KOPT-K1 (cell line): Measurements from ENCODE around the gene RPRD1B.

Experiments used
- H3K27ac ChIP-seq: fragments of 200-600 bp; sonication (generic); 2 replicates; pipeline ENCODE4 v1.5.1; 2016; ENCODE audit warnings: antibody characterized with exemption, mild to moderate bottlenecking, low read depth, low read length; ENCODE audit not compliant: poor library complexity, severe bottlenecking
- H3K36me3 ChIP-seq: fragments of 200-600 bp; sonication (generic); 2 replicates; pipeline ENCODE4 v1.5.1; 2017; ENCODE audit warnings: antibody characterized with exemption, mild to moderate bottlenecking, low read length, moderate library complexity; ENCODE audit not compliant: insufficient read depth
- H3K9me3 ChIP-seq: fragments of 200-600 bp; sonication (generic); 2 replicates; pipeline ENCODE4 v1.5.1; 2017; ENCODE audit warnings: antibody characterized with exemption, low read length, mild to moderate bottlenecking; ENCODE audit not compliant: insufficient read depth, poor library complexity, severe bottlenecking

The RPRD1B gene

GRCh38 chr20:38120625-38120988 lies 87.1 kb downstream of the RPRD1B start:
- no peak overlapping the region for H3K27ac ChIP-seq
- H3K9me3 ChIP-seq, result no peaks in the 10 kb centered on the region
- H3K36me3 ChIP-seq, result no peaks in the 10 kb centered on the region

- Histone ChIP-seq H3K36me3 (no peaks in the 10 kb centered on the region), H3K27ac (no peak overlapping the region), H3K9me3 (no peaks in the 10 kb centered on the region)
These were observed 88.2 kb downstream of the RPRD1B start for GRCh38 chr20:38121741-38122140.

GRCh38 chr20:38123021-38123587 lies 89.6 kb downstream of the RPRD1B start:
- H3K27ac ChIP-seq, result no peak overlapping the region
- H3K9me3 ChIP-seq, result no peaks in the 10 kb centered on the region
- H3K36me3 ChIP-seq, result no peaks in the 10 kb centered on the region

GRCh38 chr20:38125157-38126056 lies 91.9 kb downstream of the RPRD1B start:
- Histone ChIP-seq H3K36me3 (no peaks in the 10 kb centered on the region), H3K27ac (no peak overlapping the region), H3K9me3 (no peaks in the 10 kb centered on the region)

GRCh38 chr20:38126146-38126921 lies 92.8 kb downstream of the RPRD1B start:
- H3K27ac ChIP-seq, result no peak overlapping the region
- no peaks in the 10 kb centered on the region for H3K9me3 ChIP-seq
- H3K36me3 ChIP-seq, result no peaks in the 10 kb centered on the region

GRCh38 chr20:38126932-38127621 lies 93.5 kb downstream of the RPRD1B start:
- Histone ChIP-seq H3K9me3 (no peaks in the 10 kb centered on the region), H3K36me3 (no peaks in the 10 kb centered on the region), H3K27ac (no peak overlapping the region)

GRCh38 chr20:38127920-38128528 lies 94.5 kb downstream of the RPRD1B start:
- no peak overlapping the region for H3K27ac ChIP-seq
- no peaks in the 10 kb centered on the region for H3K36me3 ChIP-seq
- H3K9me3 ChIP-seq, result no peaks in the 10 kb centered on the region

GRCh38 chr20:38128691-38129090 lies 95.1 kb downstream of the RPRD1B start:
- Histone ChIP-seq H3K36me3 (no peaks in the 10 kb centered on the region), H3K9me3 (no peaks in the 10 kb centered on the region), H3K27ac (no peak overlapping the region)

- Histone ChIP-seq H3K27ac (no peak overlapping the region), H3K36me3 (no peaks in the 10 kb centered on the region), H3K9me3 (no peaks in the 10 kb centered on the region)
These were observed 95.8 kb downstream of the RPRD1B start for GRCh38 chr20:38129248-38129865.

- H3K27ac ChIP-seq, result no peak overlapping the region
- H3K36me3 ChIP-seq, result no peaks in the 10 kb centered on the region
- no peaks in the 10 kb centered on the region for H3K9me3 ChIP-seq
These were observed 96.5 kb downstream of the RPRD1B start for GRCh38 chr20:38129893-38130609.

GRCh38 chr20:38130687-38131587 lies 97.4 kb downstream of the RPRD1B start:
- H3K36me3 ChIP-seq, result no peaks in the 10 kb centered on the region
- no peak overlapping the region for H3K27ac ChIP-seq
- no peaks in the 10 kb centered on the region for H3K9me3 ChIP-seq

- Histone ChIP-seq H3K27ac (no peak overlapping the region), H3K9me3 (no peaks in the 10 kb centered on the region), H3K36me3 (no peaks in the 10 kb centered on the region)
These were observed 98.1 kb downstream of the RPRD1B start for GRCh38 chr20:38131588-38132121.
